Gastrocnemius medialis (tissue), 4 donors: ENCODE data around the gene SMOC1.

Experiments used
- POLR2A ChIP-seq, 2 donors: fragments of 450-650 bp; IDR thresholded peaks; one replicate each; pipeline ENCODE4 v1.6.1; 2017; ENCODE audit warnings: antibody characterized with exemption in 2 of 2, mild to moderate bottlenecking in 2 of 2, moderate library complexity in 2 of 2
- TF ChIP-seq, protein P1 (sequence below), 5 experiments: fragments of 450-650 bp in 3 of 5; fragments of 200-600 bp in 2 of 5; sonication (generic) in 2 of 5; IDR thresholded peaks in 4 of 5; conservative IDR thresholded peaks in 1 of 5; 1 replicate in 4 of 5; 2 replicates in 1 of 5; pipeline ENCODE4 v1.5.1; 2016 to 2019; ENCODE audit warnings: antibody characterized with exemption in 5 of 5, mild to moderate bottlenecking in 3 of 5, moderate library complexity in 3 of 5

DNA sequence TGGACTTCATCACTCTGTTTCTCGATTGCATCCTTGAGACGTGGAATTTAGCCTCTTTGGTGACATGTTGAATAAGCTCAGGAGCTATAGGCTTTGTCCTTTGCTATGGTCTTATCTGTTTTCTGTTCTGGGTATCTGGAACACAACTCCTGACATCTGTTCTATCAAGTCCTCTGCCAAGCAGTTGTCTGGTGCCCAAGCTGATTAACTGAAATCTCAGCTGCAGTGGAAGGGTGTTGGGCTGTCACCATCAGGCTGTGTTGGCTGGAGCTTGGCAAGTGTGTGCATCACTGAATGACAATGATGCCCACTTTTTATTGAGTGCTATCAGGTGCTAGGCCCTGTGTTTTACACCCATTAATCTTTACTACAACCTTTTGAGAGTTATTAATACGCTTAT is 77.8 kb downstream of the SMOC1 start:
- no peak for TF ChIP-seq POLR2A (IDR thresholded peaks at IDR 0.05)
- TF ChIP-seq, protein P1, sequence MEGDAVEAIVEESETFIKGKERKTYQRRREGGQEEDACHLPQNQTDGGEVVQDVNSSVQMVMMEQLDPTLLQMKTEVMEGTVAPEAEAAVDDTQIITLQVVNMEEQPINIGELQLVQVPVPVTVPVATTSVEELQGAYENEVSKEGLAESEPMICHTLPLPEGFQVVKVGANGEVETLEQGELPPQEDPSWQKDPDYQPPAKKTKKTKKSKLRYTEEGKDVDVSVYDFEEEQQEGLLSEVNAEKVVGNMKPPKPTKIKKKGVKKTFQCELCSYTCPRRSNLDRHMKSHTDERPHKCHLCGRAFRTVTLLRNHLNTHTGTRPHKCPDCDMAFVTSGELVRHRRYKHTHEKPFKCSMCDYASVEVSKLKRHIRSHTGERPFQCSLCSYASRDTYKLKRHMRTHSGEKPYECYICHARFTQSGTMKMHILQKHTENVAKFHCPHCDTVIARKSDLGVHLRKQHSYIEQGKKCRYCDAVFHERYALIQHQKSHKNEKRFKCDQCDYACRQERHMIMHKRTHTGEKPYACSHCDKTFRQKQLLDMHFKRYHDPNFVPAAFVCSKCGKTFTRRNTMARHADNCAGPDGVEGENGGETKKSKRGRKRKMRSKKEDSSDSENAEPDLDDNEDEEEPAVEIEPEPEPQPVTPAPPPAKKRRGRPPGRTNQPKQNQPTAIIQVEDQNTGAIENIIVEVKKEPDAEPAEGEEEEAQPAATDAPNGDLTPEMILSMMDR (IDR thresholded peaks at IDR 0.05 in 4 of 5, conservative IDR thresholded peaks at IDR 0.05 in 1 of 5) = no peak
